Ovary (tissue), 9 donors: ENCODE data around the gene SUPT20H. TPM values are rescaled to one million over a fixed set of nuclear protein-coding genes. Genes with fewer than 3 reads are reported as not detected.

Experiments used
- DNase-seq, 5 donors: peaks; one replicate each; pipeline ENCODE4 v3.0.0-alpha.2; 2019 to 2020
- H3K27ac ChIP-seq, 2 donors: fragments of 200-600 bp; one replicate each; pipeline versions ENCODE4 v1.5.1 to v1.8.0; 2019 to 2022
- H3K27me3 ChIP-seq: fragments of 200-600 bp; one replicate; pipeline ENCODE4 v1.8.0; 2022
- H3K36me3 ChIP-seq: fragments of 200-600 bp; sonication (generic); one replicate; pipeline ENCODE4 v1.5.1; 2019
- H3K4me1 ChIP-seq: one replicate; pipeline ENCODE4 v1.8.1; 2013; ENCODE audit warnings: mild to moderate bottlenecking, moderate library complexity; ENCODE audit not compliant: insufficient read depth
- H3K4me3 ChIP-seq: fragments of 200-600 bp; sonication (generic); one replicate; pipeline ENCODE4 v1.5.1; 2017
- H3K9me3 ChIP-seq, 2 donors: fragments of 200-600 bp in 1 of 2; sonication (generic) in 1 of 2; one replicate each; pipeline versions ENCODE4 v1.5.1 to v1.8.1; 2013 to 2019; ENCODE audit warnings: mild to moderate bottlenecking in 1 of 2, moderate library complexity in 1 of 2
- CTCF ChIP-seq, 3 donors: fragments of 450-650 bp in 2 of 3; fragments of 200-600 bp in 1 of 3; IDR thresholded peaks; one replicate each; pipeline versions ENCODE4 v1.5.1 to v1.8.0; 2016 to 2022; ENCODE audit warnings: antibody characterized with exemption in 3 of 3, mild to moderate bottlenecking in 1 of 3
- EP300 ChIP-seq: sonication (generic); formaldehyde crosslinking; IDR thresholded peaks from one replicate; pipeline ENCODE4 v1.6.1; 2017; ENCODE audit warnings: antibody characterized with exemption
- POLR2A ChIP-seq: fragments of 450-650 bp; IDR thresholded peaks from one replicate; pipeline ENCODE4 v1.6.1; 2017; ENCODE audit warnings: antibody characterized with exemption, mild to moderate bottlenecking, moderate library complexity
- WGBS, 3 donors: extraction: QIAGEN DNeasy Blood & Tissue Kit in 1 of 3; methylation state at CpG; one replicate each; pipeline versions ENCODE4 v1.1.5 to v1.1.7; 2013 to 2017; 5-methylcytosine and 5-hydroxymethylcytosine counted together
- intact Hi-C, 4 donors: fragments of 100-400 bp; cut with DNase I; formaldehyde crosslinking; loops; one replicate each; pipeline versions ENCODE4 v1.11.0 to v1.15.1; 2022 to 2023
- polyA plus RNA-seq, 2 donors: library from polyadenylated mRNA; stranded (reverse); fragments of 200-250 nt in 1 of 2; fragments of 350-450 nt in 1 of 2; fragmentation: Illumina TruSeq in 1 of 2; extraction: RNeasy Lipid Tissue Mini Kit (QIAGEN cat#74804) in 1 of 2; gene quantifications; one replicate each; pipeline ENCODE4 v1.2.3, GENCODE V29; 2013 to 2014
- total RNA-seq, 7 donors: library from RNA; depleted of rRNA in 2 of 7; stranded (reverse); fragments of >200 nt in 2 of 7; fragmentation: NEBNext Ultra II Directional in 3 of 7; extraction: Animal tissue kit (Norgen Biotek cat#: 25700) in 3 of 7; gene quantifications; one replicate each; pipeline versions ENCODE4 v1.1.0 to v1.2.4, GENCODE V29; 2016 to 2023
- donor health status: DM: no; HTN: no; CAD: no; lungs with moderate emphysema.
- donor health status: DM: no; HTN: no; CAD: no.
- donor health status: Bipolar disorder and iron deficiency.
- donor health status: DM: yes; HTN: yes; CAD: no.
- donor health status: DM: no; HTN: no; CAD: no.
- donor health status: DM: yes; HTN: yes; CAD: no.

SUPT20H gene
- total and polyA plus RNA-seq, 9 donors, result 31.7 to 108 (median 50.9) TPM

GRCh38 chr13:37049810-37050209, 9.7 kb downstream of the SUPT20H start:
- no peak overlapping the region for H3K27ac ChIP-seq
- no peaks in the 10 kb centered on the region for H3K4me1 ChIP-seq
- intact Hi-C loops, result no loop called here
- 47 to 58% (median 47%) methylated on average over 1 of the region's 1 CpG for WGBS, 3 donors
- H3K4me3 ChIP-seq, result no peak overlapping the region
- DNase-seq, result no peak
- H3K36me3 ChIP-seq, result no peaks in the 10 kb centered on the region
- TF ChIP-seq POLR2A (no peak), EP300 (no peak), CTCF (IDR thresholded peaks at IDR 0.05) (no peak)
- no peaks in the 10 kb centered on the region for H3K27me3 ChIP-seq
- no peaks in the 10 kb centered on the region for H3K9me3 ChIP-seq

GRCh38 chr13:37047846-37048245, 11.6 kb downstream of the SUPT20H start:
- Histone ChIP-seq H3K27ac (no peak overlapping the region), H3K9me3 (no peaks in the 10 kb centered on the region), H3K27me3 (no peaks in the 10 kb centered on the region), H3K4me1 (no peaks in the 10 kb centered on the region), H3K4me3 (no peak overlapping the region), H3K36me3 (no peaks in the 10 kb centered on the region)
- 83 to 84% (median 84%) methylated on average over 3 of the region's 3 CpGs for WGBS, 3 donors
- intact Hi-C loops, result no loop called here
- TF ChIP-seq EP300 (no peak), POLR2A (no peak), CTCF (IDR thresholded peaks at IDR 0.05) (no peak)
- no peak for DNase-seq

- Histone ChIP-seq H3K27ac (no peak overlapping the region), H3K27me3 (no peaks in the 10 kb centered on the region), H3K9me3 (no peaks in the 10 kb centered on the region), H3K4me3 (no peak overlapping the region), H3K4me1 (no peaks in the 10 kb centered on the region), H3K36me3 (no peaks in the 10 kb centered on the region)
- intact Hi-C loops, result no loop called here
- TF ChIP-seq CTCF (IDR thresholded peaks at IDR 0.05) (no peak), POLR2A (no peak), EP300 (no peak)
- WGBS, 3 donors, result 56 to 77% (median 76%) methylated on average over 2 of the region's 2 CpGs
- no peak for DNase-seq
Measured at GRCh38 chr13:37047032-37047431, 12.5 kb downstream of the SUPT20H start.

GRCh38 chr13:37046062-37046461, 13.4 kb downstream of the SUPT20H start:
- Histone ChIP-seq H3K4me3 (no peak overlapping the region), H3K27ac (no peak overlapping the region), H3K9me3 (no peaks in the 10 kb centered on the region), H3K27me3 (no peaks in the 10 kb centered on the region), H3K36me3 (no peaks in the 10 kb centered on the region), H3K4me1 (no peaks in the 10 kb centered on the region)
- 96 to 98% (median 96%) methylated on average over 1 of the region's 1 CpG for WGBS, 3 donors
- DNase-seq, result no peak
- TF ChIP-seq EP300, result no peak
- no peak for TF ChIP-seq CTCF (IDR thresholded peaks at IDR 0.05)
- TF ChIP-seq POLR2A, result no peak
- intact Hi-C loops, result no loop called here

- H3K4me1 ChIP-seq, result no peaks in the 10 kb centered on the region
- H3K4me3 ChIP-seq, result no peak overlapping the region
- no peaks in the 10 kb centered on the region for H3K9me3 ChIP-seq
- H3K36me3 ChIP-seq, result no peaks in the 10 kb centered on the region
- intact Hi-C loops, result no loop called here
- no peaks in the 10 kb centered on the region for H3K27me3 ChIP-seq
- no peak overlapping the region for H3K27ac ChIP-seq
- no peak for DNase-seq
- TF ChIP-seq EP300 (no peak), POLR2A (no peak), CTCF (IDR thresholded peaks at IDR 0.05) (no peak)
Measured at GRCh38 chr13:37040789-37041188, 18.7 kb downstream of the SUPT20H start.
